Renal cortical epithelial cell (primary cell): ENCODE data around the gene SIX6. TPM values are rescaled to one million over a fixed set of nuclear protein-coding genes. Genes with fewer than 3 reads are reported as not detected.
"Not testable (repeated sequence)": the region's sequence is repeated elsewhere in the genome, so short reads cannot be mapped to it uniquely, and the experiment has no call there.

Experiments used
- DNase-seq: peaks from one replicate; pipeline ENCODE4 v3.0.0-alpha.2; 2011; ENCODE audit warnings: low read depth
- total RNA-seq: library from RNA; depleted of rRNA; stranded (reverse); fragments of >200 nt; gene quantifications from 2 replicates; pipeline ENCODE4 v1.2.3, GENCODE V29; 2014

The SIX6 gene
- not detected in 2 replicates for total RNA-seq

GRCh38 chr14:60508707-60509437 lies at the start of gene SIX6:
TSS of gene SIX6 (plus strand) at chr14:60509146. CDS start at chr14:60509399, 253 bp downstream.
- peak; percentile 6 for DNase-seq

- DNase-seq: not testable (repeated sequence)
Measured at GRCh38 chr14:60480248-60480647, 28.7 kb upstream of the SIX6 start.

- peak; percentile 28 for DNase-seq
Measured at GRCh38 chr14:60482743-60483142, 26.2 kb upstream of the SIX6 start.

GRCh38 chr14:60485057-60485597 lies 23.8 kb upstream of the SIX6 start:
- DNase-seq: no peak

- no peak for DNase-seq
Measured at GRCh38 chr14:60485598-60486251, 23.2 kb upstream of the SIX6 start, which contains the start of gene C14orf39. TSS of gene C14orf39 (minus strand) at chr14:60486063. CDS start at chr14:60485078, 985 bp downstream.

GRCh38 chr14:60487211-60487610 lies 21.7 kb upstream of the SIX6 start:
- DNase-seq: no peak

- no peak for DNase-seq
Measured at GRCh38 chr14:60488175-60488574, 20.8 kb upstream of the SIX6 start.

- no peak for DNase-seq
Measured at GRCh38 chr14:60490270-60490669, 18.7 kb upstream of the SIX6 start.

GRCh38 chr14:60495946-60496345 lies 13.0 kb upstream of the SIX6 start:
- no peak for DNase-seq

GRCh38 chr14:60502541-60502940 lies 6.4 kb upstream of the SIX6 start:
- no peak for DNase-seq

GRCh38 chr14:60505448-60505847 lies 3.5 kb upstream of the SIX6 start:
- DNase-seq: no peak

GRCh38 chr14:60506010-60506409 lies 2.9 kb upstream of the SIX6 start:
- DNase-seq: no peak

GRCh38 chr14:60506462-60506984 lies 2.4 kb upstream of the SIX6 start:
- no peak for DNase-seq

- DNase-seq: no peak
Measured at GRCh38 chr14:60506985-60507829, 1.7 kb upstream of the SIX6 start.

- DNase-seq: no peak
Measured at GRCh38 chr14:60508363-60508706, 611 bp upstream of the SIX6 start.

GRCh38 chr14:60509438-60510253 lies 700 bp downstream of the SIX6 start:
- DNase-seq: no peak

GRCh38 chr14:60510254-60510950 lies 1.5 kb downstream of the SIX6 start:
- DNase-seq: no peak

GRCh38 chr14:60510951-60511599 lies 2.1 kb downstream of the SIX6 start:
- DNase-seq: no peak

GRCh38 chr14:60512126-60512525 lies 3.2 kb downstream of the SIX6 start:
- DNase-seq: no peak
